HEK293T (cell line): ENCODE data around the gene GFPT1.
"Not testable (repeated sequence)": the region's sequence is repeated elsewhere in the genome, so short reads cannot be mapped to it uniquely, and the experiment has no call there.

ENCODE experiments used
- CTCF ChIA-PET: fragments of 350-600 bp; formaldehyde crosslinking; extraction: SDS; loops from one replicate; lab custom pipeline; 2021; ENCODE audit warnings: antibody characterized with exemption, inconsistent platforms; lab: Yijun Ruan, JAX
- POLR2A ChIA-PET: fragments of 350-600 bp; formaldehyde crosslinking; extraction: SDS; loops from one replicate; lab custom pipeline; 2020; ENCODE audit warnings: antibody characterized with exemption, inconsistent platforms; lab: Yijun Ruan, JAX
- DNase-seq: peaks from one replicate; pipeline ENCODE4 v3.0.0; 2012; ENCODE audit warnings: mixed read lengths; ENCODE audit errors: extremely low spot score
- ARNT ChIP-seq: fragments of 450-650 bp; IDR thresholded peaks from 2 replicates; pipeline ENCODE4 v1.6.1; 2017; ENCODE audit warnings: mild to moderate bottlenecking
- BHLHE40 ChIP-seq: fragments of 450-650 bp; IDR thresholded peaks from 2 replicates; pipeline ENCODE4 v1.6.1; 2016; ENCODE audit warnings: mild to moderate bottlenecking, moderate library complexity, borderline replicate concordance
- CTBP1 ChIP-seq: fragments of 450-650 bp; IDR thresholded peaks from 2 replicates; pipeline ENCODE4 v1.6.1; 2016; ENCODE audit warnings: borderline replicate concordance
- ELF4 ChIP-seq: fragments of 450-650 bp; IDR thresholded peaks from 2 replicates; pipeline ENCODE4 v1.6.1; 2017; ENCODE audit warnings: antibody characterized with exemption
- FOXA1 ChIP-seq: fragments of 450-650 bp; IDR thresholded peaks from 2 replicates; pipeline ENCODE4 v1.6.1; 2016; ENCODE audit warnings: mild to moderate bottlenecking
- FOXK2 ChIP-seq: fragments of 450-650 bp; IDR thresholded peaks from 2 replicates; pipeline ENCODE4 v1.6.1; 2016; ENCODE audit warnings: mild to moderate bottlenecking
- FOXM1 ChIP-seq: fragments of 450-650 bp; IDR thresholded peaks from 2 replicates; pipeline ENCODE4 v1.6.1; 2017; ENCODE audit warnings: mild to moderate bottlenecking, borderline replicate concordance
- HDGF ChIP-seq: fragments of 450-650 bp; IDR thresholded peaks from 2 replicates; pipeline ENCODE4 v1.6.1; 2017; ENCODE audit warnings: antibody characterized with exemption, borderline replicate concordance
- L3MBTL2 ChIP-seq: fragments of 450-650 bp; conservative IDR thresholded peaks from 2 replicates; pipeline ENCODE4 v1.6.1; 2016; ENCODE audit warnings: mild to moderate bottlenecking
- LEF1 ChIP-seq: fragments of 450-650 bp; IDR thresholded peaks from 2 replicates; pipeline ENCODE4 v1.6.1; 2017; ENCODE audit warnings: mild to moderate bottlenecking, borderline replicate concordance
- NFRKB ChIP-seq: fragments of 450-650 bp; IDR thresholded peaks from 2 replicates; pipeline ENCODE4 v1.6.1; 2016; ENCODE audit warnings: mild to moderate bottlenecking, moderate library complexity
- SP1 ChIP-seq: fragments of 450-650 bp; IDR thresholded peaks from 2 replicates; pipeline ENCODE4 v1.6.1; 2017
- SUZ12 ChIP-seq: fragments of 450-650 bp; IDR thresholded peaks from 2 replicates; pipeline ENCODE4 v1.6.1; 2016; ENCODE audit warnings: mild to moderate bottlenecking
- TARDBP ChIP-seq: fragments of 450-650 bp; IDR thresholded peaks from 2 replicates; pipeline ENCODE4 v1.6.1; 2016
- ZNF384 ChIP-seq: fragments of 450-650 bp; IDR thresholded peaks from 2 replicates; pipeline ENCODE4 v1.6.1; 2016
- TF ChIP-seq, protein P1 (sequence below): fragments of 450-650 bp; IDR thresholded peaks from 2 replicates; pipeline ENCODE4 v1.6.1; 2016

GFPT1 gene

GRCh38 chr2:69359371-69359770 is 27.7 kb downstream of the GFPT1 start:
- no peak for TF ChIP-seq NFRKB
- TF ChIP-seq TARDBP, result no peak
- TF ChIP-seq ELF4, result no peak
- TF ChIP-seq BHLHE40, result no peak
- TF ChIP-seq HDGF, result no peak
- TF ChIP-seq CTBP1, result no peak
- TF ChIP-seq, protein P1, sequence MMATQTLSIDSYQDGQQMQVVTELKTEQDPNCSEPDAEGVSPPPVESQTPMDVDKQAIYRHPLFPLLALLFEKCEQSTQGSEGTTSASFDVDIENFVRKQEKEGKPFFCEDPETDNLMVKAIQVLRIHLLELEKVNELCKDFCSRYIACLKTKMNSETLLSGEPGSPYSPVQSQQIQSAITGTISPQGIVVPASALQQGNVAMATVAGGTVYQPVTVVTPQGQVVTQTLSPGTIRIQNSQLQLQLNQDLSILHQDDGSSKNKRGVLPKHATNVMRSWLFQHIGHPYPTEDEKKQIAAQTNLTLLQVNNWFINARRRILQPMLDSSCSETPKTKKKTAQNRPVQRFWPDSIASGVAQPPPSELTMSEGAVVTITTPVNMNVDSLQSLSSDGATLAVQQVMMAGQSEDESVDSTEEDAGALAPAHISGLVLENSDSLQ, result no peak
- TF ChIP-seq SP1, result no peak
- no peak for DNase-seq
- ChIA-PET CTCF (no interaction called here), POLR2A (no interaction called here)

- DNase-seq, result no peak
- ChIA-PET CTCF (no interaction called here), POLR2A (no interaction called here)
- TF ChIP-seq SUZ12 (no peak), CTBP1 (no peak), FOXK2 (no peak)
Measured at GRCh38 chr2:69358914-69359313, 28.1 kb downstream of the GFPT1 start.

DNA sequence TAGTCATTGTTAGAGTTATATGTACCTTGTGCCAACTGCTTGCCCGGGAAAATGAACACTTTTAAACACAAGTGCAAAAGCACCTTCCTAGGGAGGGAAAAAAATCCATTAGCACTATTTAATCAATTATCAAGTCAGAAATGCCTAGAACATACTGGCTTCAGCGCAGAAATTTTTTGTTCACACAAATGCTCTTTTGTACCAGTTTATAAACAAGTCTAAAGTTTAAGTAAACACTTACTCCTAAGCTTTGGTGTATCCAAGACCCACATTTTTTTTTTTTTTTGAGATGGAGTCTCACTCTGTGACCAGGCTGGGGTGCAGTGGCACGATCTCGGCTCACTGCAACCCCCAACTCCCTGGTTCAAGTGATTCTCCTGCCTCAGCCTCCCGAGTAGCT is 30.6 kb downstream of the GFPT1 start:
- no peak for DNase-seq
- CTCF ChIA-PET, result no interaction called here
- POLR2A ChIA-PET, result no interaction called here
- TF ChIP-seq CTBP1 (no peak), TARDBP (no peak), HDGF (no peak), FOXM1 (no peak), FOXK2 (no peak), LEF1 (no peak), BHLHE40 (no peak), ZNF384 (no peak), NFRKB (no peak), ARNT (no peak), L3MBTL2 (no peak), SP1 (no peak), FOXA1 (no peak), SUZ12 (no peak), ELF4 (no peak)
- TF ChIP-seq, protein P1, result no peak

DNA sequence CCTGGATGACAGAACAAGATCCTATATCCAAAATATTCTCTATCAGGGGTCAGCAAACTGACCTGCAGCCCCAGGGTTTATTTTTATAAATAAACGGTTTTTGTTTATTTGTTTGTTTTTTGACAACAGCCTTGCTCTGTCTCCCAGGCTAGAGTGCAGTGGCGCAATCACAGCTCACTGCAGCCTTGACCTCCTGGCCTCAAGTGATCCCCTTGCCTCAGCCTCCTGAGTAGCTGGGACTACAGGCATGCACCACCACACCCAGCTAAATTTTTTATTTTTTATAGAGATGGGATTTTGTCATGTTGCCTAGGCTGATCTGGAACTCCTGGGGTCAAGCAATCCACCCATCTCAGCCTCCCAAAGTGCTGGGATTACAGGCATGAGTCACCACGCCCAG is 32.1 kb downstream of the GFPT1 start:
- POLR2A ChIA-PET, DNase-seq, CTCF ChIA-PET: not testable (repeated sequence)

DNA sequence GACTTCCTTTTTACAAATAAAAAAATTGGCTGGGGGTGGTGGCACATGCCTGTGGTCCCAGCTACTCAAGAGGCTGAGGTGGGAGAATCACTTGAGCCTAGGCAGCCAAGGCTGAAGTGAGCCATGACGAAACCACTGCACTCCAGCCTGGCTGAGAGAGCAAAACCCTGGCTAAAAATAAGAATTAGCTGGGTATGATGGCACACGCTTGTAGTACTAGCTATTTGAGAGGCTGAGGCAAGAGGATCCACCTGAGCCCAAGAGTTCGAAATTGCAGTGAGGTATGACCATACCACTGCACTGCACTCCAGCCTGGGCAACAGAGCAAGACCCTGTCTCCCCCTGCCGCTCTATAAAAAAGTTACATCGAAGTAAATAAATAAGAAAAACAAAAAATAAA is 33.7 kb downstream of the GFPT1 start:
- DNase-seq, result no peak
- ChIA-PET POLR2A (no interaction called here), CTCF (no interaction called here)
- no peak for TF ChIP-seq L3MBTL2

DNA sequence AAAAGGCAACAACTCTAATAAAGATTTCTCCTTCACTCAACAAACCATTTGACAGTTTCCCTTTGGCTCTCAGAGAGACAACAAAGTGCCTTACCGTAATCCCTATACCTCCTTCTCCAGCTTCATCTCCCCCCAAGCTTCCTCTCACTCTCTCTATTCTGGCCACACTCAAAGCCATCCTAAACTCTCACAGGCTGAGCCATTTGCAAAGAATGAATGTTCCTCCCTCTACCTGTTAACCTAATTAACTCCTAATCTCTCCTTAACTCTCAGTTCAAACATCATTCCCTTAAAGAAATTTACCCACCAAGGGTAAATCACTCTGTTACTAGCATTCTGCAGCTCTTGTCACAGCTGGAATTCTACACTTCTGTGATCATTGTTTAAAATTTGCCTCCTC is 38.2 kb downstream of the GFPT1 start:
- ChIA-PET POLR2A (no interaction called here), CTCF (no interaction called here)
- DNase-seq, result no peak
- TF ChIP-seq, protein P1, result no peak
- no peak for TF ChIP-seq LEF1
- no peak for TF ChIP-seq SUZ12
- TF ChIP-seq L3MBTL2, result no peak
- no peak for TF ChIP-seq ZNF384
- TF ChIP-seq FOXA1, result no peak
- no peak for TF ChIP-seq NFRKB
- TF ChIP-seq SP1, result no peak

GRCh38 chr2:69345434-69345833 is 41.6 kb downstream of the GFPT1 start:
- DNase-seq, result no peak
- CTCF ChIA-PET, result no interaction called here
- POLR2A ChIA-PET, result no interaction called here
- TF ChIP-seq TARDBP (no peak), LEF1 (no peak), FOXA1 (no peak), ELF4 (no peak), SUZ12 (no peak), SP1 (no peak), HDGF (no peak), NFRKB (no peak), ARNT (no peak), BHLHE40 (no peak), ZNF384 (no peak)

- TF ChIP-seq NFRKB (no peak), ELF4 (no peak), L3MBTL2 (no peak), BHLHE40 (no peak), CTBP1 (no peak), HDGF (no peak), FOXA1 (no peak), ZNF384 (no peak), TARDBP (no peak), SP1 (no peak), FOXM1 (no peak), ARNT (no peak)
- TF ChIP-seq, protein P1, result no peak
- POLR2A ChIA-PET, result no interaction called here
- CTCF ChIA-PET, result no interaction called here
- DNase-seq, result no peak
Measured at GRCh38 chr2:69344305-69344704, 42.7 kb downstream of the GFPT1 start.
